NB4 (cell line): ENCODE measurements around the gene LVRN.

Experiments
- DNase-seq: peaks from one replicate; pipeline ENCODE4 v3.0.0; 2010; ENCODE audit warnings: low read depth
- H3K4me3 ChIP-seq: one replicate; pipeline ENCODE4 v1.5.1; 2011; ENCODE audit warnings: mild to moderate bottlenecking, low read depth, low read length, moderate library complexity
- MYC ChIP-seq: IDR thresholded peaks from 2 replicates; pipeline ENCODE4 v1.6.1; 2011; ENCODE audit warnings: low read depth, low read length
- POLR2A ChIP-seq: IDR thresholded peaks from 2 replicates; pipeline ENCODE4 v1.6.1; 2011; ENCODE audit warnings: mild to moderate bottlenecking; ENCODE audit not compliant: insufficient read length; ENCODE audit errors: extremely low read depth
- TF ChIP-seq, protein P1 (sequence below): IDR thresholded peaks from one replicate; pipeline ENCODE4 v1.5.1; 2012; ENCODE audit warnings: low read depth, low read length
- TF ChIP-seq, protein P2 (sequence below): IDR thresholded peaks from 2 replicates; pipeline ENCODE4 v1.6.1; 2011; ENCODE audit warnings: low read depth, low read length

Gene LVRN

DNA sequence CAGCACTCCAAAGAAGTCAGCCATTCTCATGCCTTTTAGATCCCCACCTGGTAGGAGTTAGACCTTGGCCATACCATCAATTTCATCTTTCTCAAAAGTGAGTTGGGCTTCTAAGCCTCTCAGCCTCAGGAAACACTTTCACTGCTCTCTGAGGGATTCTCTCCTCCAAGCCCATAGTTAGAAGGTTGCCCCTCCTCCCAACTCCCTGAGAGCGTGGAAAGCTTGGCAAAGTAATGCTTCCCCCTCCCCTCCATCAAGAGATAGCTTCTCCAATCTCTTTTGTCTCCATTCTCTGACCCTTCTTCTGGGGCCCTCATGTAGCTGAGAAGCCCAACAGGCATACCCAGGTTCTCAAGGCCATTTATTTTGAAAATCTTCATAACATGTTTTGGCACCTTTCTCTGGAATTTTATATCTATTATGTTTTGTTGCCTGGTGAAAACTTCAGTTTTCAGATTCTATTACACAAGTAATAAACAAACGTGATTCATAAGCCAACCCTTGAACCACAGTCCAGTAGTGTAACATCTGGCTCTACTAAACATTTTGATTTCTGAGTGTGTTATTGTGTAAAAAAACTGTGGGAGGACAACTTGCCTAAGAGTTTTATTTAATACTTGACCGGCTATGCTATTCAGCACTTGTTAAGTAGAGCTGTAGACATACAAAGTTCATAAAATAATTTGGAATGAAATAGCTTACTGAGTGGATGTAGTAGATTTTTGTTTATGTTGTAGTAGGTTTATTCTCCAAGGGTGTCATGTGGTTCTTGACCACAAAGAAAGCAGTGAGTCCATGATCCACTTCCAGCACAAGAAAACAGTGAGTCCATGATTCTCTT, 17.1 kb downstream of the LVRN start:
- TF ChIP-seq MYC (no peak), POLR2A (no peak)
- TF ChIP-seq, protein P1, sequence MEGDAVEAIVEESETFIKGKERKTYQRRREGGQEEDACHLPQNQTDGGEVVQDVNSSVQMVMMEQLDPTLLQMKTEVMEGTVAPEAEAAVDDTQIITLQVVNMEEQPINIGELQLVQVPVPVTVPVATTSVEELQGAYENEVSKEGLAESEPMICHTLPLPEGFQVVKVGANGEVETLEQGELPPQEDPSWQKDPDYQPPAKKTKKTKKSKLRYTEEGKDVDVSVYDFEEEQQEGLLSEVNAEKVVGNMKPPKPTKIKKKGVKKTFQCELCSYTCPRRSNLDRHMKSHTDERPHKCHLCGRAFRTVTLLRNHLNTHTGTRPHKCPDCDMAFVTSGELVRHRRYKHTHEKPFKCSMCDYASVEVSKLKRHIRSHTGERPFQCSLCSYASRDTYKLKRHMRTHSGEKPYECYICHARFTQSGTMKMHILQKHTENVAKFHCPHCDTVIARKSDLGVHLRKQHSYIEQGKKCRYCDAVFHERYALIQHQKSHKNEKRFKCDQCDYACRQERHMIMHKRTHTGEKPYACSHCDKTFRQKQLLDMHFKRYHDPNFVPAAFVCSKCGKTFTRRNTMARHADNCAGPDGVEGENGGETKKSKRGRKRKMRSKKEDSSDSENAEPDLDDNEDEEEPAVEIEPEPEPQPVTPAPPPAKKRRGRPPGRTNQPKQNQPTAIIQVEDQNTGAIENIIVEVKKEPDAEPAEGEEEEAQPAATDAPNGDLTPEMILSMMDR: no peak
- TF ChIP-seq, protein P2, sequence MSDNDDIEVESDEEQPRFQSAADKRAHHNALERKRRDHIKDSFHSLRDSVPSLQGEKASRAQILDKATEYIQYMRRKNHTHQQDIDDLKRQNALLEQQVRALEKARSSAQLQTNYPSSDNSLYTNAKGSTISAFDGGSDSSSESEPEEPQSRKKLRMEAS: no peak
- H3K4me3 ChIP-seq: no peak overlapping the region
- DNase-seq: no peak

DNA sequence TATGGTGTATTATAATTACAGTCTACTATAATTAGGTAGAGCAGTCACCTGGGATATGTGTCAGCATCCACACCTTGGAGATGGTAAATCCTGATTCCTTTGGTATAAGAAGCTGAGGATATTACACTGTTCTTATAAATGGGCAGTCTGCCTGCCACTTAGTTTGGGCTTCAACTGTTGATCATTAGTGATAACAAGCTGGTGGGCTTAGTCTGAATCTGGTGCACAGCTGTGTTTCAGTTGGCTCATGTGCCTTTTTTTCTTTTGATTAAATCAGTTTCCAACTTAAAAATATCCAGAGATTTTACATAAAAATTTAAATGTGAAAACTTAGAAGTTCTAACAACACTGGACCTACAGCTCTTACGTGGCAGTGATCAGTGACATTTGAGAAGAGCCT, 21.2 kb downstream of the LVRN start:
- no peak for DNase-seq
- no peak for TF ChIP-seq MYC
- TF ChIP-seq, protein P2: no peak
- no peak overlapping the region for H3K4me3 ChIP-seq

DNA sequence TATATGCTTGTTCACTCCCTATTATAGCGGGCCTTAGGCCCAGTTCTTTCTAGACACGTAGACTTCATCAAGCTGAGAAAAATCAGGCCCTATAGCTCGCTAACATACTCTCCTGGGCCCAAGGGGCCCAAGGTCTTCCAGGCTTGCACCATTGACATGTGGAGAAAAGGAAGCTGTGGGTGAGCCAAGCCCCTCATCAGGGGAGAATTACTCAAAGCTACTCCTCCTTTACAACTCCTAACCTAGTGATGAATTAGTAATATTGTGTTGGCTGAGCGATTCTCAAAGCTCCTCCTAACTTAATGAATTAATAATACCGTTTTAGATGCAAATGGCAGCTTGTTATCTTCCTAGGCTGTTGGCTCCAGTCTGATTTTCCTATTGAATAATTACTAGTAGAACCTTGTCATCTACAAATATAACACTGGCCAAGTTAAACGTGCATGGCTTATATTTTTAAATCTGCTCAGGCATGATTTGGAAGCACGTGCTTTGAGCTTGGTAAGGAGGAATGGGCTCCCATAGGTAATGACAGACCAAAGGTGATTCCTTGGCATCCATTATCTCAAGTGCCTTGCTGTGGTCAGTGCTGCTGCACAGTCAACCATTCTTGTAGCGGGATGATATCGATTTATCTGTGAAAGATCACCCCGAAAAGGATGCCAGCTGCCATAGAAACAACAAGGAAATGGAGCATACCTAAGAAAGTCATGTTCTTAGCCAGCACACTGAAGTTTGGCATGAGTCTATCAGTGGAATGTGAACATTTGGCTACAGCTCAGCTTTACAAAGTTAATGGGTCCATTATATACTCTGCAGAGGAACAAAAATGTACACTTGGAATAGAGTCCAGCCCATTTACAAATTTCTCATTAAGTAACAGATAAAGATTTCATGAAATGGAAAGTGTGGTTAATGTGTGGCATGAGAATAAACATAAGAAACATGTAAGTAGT, 23.8 kb downstream of the LVRN start:
- H3K4me3 ChIP-seq: no peak overlapping the region
- TF ChIP-seq POLR2A (no peak), MYC (no peak)
- TF ChIP-seq, protein P2: no peak
- TF ChIP-seq, protein P1: no peak
- no peak for DNase-seq

DNA sequence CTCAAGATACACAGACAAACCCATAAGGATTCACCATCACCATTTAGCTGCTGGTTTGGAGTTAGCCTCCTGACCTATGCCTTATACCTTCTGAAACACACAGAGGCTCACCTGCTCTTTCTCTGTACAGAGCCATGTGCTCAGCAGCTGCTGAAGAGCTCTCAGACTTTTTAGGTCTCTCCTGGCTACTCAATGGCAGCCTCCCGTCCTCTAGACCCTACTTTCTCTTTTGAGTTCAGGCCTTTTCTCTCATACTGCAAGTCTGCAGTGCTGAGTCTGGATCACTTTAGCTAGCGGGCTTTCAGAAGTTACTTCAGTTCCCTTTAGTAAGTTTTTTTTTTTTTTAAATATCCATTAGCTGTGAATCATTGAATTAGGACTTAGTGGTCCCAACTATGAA, 25.7 kb downstream of the LVRN start:
- H3K4me3 ChIP-seq: no peak overlapping the region
- TF ChIP-seq POLR2A: no peak
- DNase-seq: no peak

DNA sequence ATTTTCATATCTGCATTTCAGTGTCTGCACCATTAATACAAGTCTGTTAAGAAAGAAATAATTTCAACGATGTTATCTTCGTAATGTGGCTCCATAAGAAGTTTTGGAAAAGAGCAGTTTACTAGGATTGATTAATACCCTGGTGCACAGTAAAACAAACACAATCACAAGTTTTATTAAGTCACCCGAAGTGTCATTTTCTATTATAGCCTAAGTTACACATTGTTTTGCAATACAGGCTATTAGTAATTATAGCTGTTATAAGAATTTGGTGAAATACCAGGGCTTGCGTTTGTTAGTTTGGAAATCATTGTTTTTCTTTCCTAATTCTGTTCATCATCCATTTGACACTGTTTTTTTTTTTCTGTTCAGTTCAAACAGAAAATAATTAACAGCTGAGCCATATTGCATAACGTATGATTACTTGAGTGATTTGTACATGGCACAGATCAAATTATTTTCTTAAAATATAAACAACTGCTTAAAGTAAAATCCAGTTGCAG, 30.6 kb downstream of the LVRN start:
- H3K4me3 ChIP-seq: no peak overlapping the region
- TF ChIP-seq, protein P2: no peak
- no peak for TF ChIP-seq MYC
- no peak for TF ChIP-seq POLR2A
- TF ChIP-seq, protein P1: no peak
- no peak for DNase-seq

DNA sequence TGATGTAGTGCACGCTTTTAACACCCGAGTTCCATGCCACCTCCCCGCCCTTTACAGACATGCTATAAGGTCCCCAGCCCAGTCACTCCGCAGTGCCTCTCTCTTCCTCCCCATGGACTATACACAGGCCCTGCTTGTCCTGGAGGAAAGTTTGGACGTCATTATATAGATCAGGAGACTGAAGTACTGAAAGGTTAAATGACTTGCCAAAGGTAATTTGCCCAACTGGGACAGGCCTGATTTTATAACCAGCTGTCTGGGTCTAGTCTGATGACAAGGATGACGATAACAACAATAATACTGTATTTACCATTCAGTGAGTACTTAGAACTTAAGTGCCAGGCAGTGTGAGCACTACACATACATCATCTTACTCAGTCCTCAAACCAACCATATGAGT, 33.1 kb downstream of the LVRN start:
- TF ChIP-seq, protein P1: no peak
- TF ChIP-seq POLR2A: no peak
- TF ChIP-seq, protein P2: no peak
- no peak for TF ChIP-seq MYC
- no peak for DNase-seq

More for the DNA sequence above, 33.1 kb downstream of the LVRN start:
- no peak overlapping the region for H3K4me3 ChIP-seq
